ENCODE data around the gene ERBB2. TPM values are rescaled to one million over a fixed set of nuclear protein-coding genes. Genes with fewer than 3 reads are reported as not detected.
A peak's percentile ranks its signal among the peaks of the same experiment; 100 is the strongest.
"Not testable (repeated sequence)": the region's sequence is repeated elsewhere in the genome, so short reads cannot be mapped to it uniquely, and the experiment has no call there.

Gene ERBB2
- total RNA-seq, 6 experiments from 2014 or later = 8.9 to 40.4 (median 26.2) TPM

DNA sequence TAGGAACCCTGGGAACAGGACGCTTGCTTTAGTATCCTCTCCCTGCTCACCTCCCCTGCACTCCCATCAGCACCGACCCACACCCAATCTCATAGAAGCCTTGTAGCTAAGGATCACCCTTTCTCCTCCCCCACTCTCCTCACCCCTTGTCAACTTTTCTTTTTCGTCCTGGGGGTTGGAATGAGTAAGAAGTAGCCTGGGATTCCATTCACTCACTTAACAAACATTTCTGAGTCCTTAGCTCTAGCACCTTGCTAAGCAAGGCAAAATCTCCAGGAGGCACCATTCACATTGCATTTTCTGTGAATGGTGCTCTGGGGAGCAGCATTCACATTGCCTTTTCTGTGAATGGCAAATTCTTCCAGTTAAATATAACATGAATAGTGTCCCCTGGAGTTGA is 10.9 kb upstream of the ERBB2 start:
- TF ChIP-seq, protein P1, sequence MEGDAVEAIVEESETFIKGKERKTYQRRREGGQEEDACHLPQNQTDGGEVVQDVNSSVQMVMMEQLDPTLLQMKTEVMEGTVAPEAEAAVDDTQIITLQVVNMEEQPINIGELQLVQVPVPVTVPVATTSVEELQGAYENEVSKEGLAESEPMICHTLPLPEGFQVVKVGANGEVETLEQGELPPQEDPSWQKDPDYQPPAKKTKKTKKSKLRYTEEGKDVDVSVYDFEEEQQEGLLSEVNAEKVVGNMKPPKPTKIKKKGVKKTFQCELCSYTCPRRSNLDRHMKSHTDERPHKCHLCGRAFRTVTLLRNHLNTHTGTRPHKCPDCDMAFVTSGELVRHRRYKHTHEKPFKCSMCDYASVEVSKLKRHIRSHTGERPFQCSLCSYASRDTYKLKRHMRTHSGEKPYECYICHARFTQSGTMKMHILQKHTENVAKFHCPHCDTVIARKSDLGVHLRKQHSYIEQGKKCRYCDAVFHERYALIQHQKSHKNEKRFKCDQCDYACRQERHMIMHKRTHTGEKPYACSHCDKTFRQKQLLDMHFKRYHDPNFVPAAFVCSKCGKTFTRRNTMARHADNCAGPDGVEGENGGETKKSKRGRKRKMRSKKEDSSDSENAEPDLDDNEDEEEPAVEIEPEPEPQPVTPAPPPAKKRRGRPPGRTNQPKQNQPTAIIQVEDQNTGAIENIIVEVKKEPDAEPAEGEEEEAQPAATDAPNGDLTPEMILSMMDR (IDR thresholded peaks at IDR 0.05) = no peak
- no peak for TF ChIP-seq POLR2A (IDR thresholded peaks at IDR 0.05)
- intact Hi-C loops (cut with DNase I) = no loop called here
- no peaks in the 10 kb centered on the region for H3K9me3 ChIP-seq
- H3K36me3 ChIP-seq = no peaks in the 10 kb centered on the region
- no peaks in the 10 kb centered on the region for H3K27me3 ChIP-seq
- H3K4me3 ChIP-seq = peak overlapping the region in 1 of 3 donors; percentile 72
- no peak overlapping the region for H3K27ac ChIP-seq
- DNase-seq (peak in 1 of 3 donors; percentile 36), ATAC-seq (no peak)
- 39% methylated on average over 3 of the region's 3 CpGs for WGBS (ENCODE audit: insufficient coverage, low coverage, low lambda C conversion rate, missing lambda C conversion rate)
- H3K4me1 ChIP-seq = peaks cover 0 to 16% (median 0%) of the 10 kb centered on the region in 4 donors

DNA sequence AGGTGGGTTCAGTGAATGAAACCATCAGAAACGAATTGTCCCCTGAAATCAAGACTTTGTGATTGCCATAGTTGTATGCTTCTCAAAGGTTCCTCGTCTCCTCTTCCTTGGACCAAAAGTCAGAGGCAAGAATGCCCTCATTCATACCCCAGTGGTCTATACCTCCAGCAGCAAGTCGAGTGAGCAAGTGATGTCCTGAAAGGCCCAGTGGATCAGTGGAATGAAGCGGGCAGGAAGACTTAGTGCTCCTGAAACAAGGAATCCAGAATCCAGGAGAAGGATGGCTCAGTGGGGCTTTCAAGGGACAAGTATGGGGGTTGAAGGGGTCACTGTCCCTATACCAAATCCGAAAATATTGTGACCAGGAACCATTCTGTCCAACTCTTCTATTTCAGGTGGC is 5.3 kb upstream of the ERBB2 start:
- WGBS (ENCODE audit: insufficient coverage, low coverage, low lambda C conversion rate, missing lambda C conversion rate) = 82% methylated on average over 5 of the region's 5 CpGs
- no peak for TF ChIP-seq POLR2A (IDR thresholded peaks at IDR 0.05)
- Histone ChIP-seq H3K27ac (peak overlapping the region in 2 of 3 donors; percentile 66 to 80), H3K4me1 (peaks cover 0 to 19% (median 9%) of the 10 kb centered on the region in 4 donors), H3K36me3 (no peaks in the 10 kb centered on the region), H3K4me3 (no peak overlapping the region), H3K27me3 (no peaks in the 10 kb centered on the region), H3K9me3 (no peaks in the 10 kb centered on the region)
- intact Hi-C loops (cut with DNase I) = no loop called here
- no peak for DNase-seq
- ATAC-seq = no peak

DNA sequence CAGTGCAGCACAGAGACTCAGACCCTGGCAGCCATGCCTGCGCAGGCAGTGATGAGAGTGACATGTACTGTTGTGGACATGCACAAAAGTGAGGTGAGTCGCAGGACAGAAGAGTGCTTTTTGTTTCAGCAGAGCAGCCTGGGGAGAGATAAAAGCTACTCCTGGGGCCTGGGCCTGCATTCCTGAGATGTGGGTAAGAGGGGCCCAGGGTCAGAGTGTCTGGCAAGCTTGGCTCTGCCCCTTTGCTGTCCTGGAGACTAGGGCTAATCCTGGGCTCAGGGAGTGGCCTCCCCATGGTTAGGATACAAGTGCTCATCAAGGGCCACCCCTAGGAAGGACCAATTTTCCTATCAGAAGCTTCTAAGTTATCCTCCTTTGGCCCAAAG is 4.8 kb upstream of the ERBB2 start:
- Histone ChIP-seq H3K27me3 (no peaks in the 10 kb centered on the region), H3K9me3 (no peaks in the 10 kb centered on the region), H3K27ac (peak overlapping the region in 2 of 3 donors; percentile 66 to 80), H3K36me3 (no peaks in the 10 kb centered on the region), H3K4me3 (no peak overlapping the region), H3K4me1 (peaks cover 0 to 21% (median 9%) of the 10 kb centered on the region in 4 donors)
- 93% methylated on average over 2 of the region's 2 CpGs for WGBS (ENCODE audit: insufficient coverage, low coverage, low lambda C conversion rate, missing lambda C conversion rate)
- ATAC-seq (peak in 2 of 4 donors; percentile 2 to 11), DNase-seq (no peak)
- intact Hi-C loops (cut with DNase I) = no loop called here
- TF ChIP-seq, protein P1 (IDR thresholded peaks at IDR 0.05) = no peak
- TF ChIP-seq POLR2A (IDR thresholded peaks at IDR 0.05) = no peak

DNA sequence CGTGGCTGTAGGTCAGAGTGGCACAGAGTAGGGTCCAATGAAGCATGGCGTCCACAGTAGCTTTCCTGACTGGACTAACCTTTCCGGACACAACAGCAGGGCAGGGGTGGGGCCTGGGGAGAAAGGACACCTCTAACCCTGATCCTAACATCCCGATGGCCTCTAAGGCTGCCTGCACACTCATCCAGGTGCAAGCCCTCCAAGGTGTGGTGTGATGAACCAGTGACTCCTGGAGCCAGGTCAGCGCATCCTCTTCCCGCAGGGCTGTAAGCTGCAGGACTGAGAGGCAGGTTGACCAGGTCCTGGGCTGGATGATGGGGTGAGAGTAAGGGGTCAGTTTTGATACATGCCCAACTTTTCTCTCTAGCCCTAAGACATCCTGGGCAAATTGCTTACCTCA is 3.1 kb upstream of the ERBB2 start:
- Histone ChIP-seq H3K27me3 (no peaks in the 10 kb centered on the region), H3K27ac (no peak overlapping the region), H3K9me3 (no peaks in the 10 kb centered on the region), H3K4me3 (no peak overlapping the region), H3K4me1 (peaks cover 0 to 30% (median 13%) of the 10 kb centered on the region in 4 donors), H3K36me3 (no peaks in the 10 kb centered on the region)
- WGBS (ENCODE audit: insufficient coverage, low coverage, low lambda C conversion rate, missing lambda C conversion rate) = no CpG with 5 or more reads among the region's 6 CpGs
- TF ChIP-seq, protein P1 (IDR thresholded peaks at IDR 0.05) = no peak
- no peak for TF ChIP-seq POLR2A (IDR thresholded peaks at IDR 0.05)
- DNase-seq (no peak), ATAC-seq (no peak)
- intact Hi-C loops (cut with DNase I) = no loop called here

DNA sequence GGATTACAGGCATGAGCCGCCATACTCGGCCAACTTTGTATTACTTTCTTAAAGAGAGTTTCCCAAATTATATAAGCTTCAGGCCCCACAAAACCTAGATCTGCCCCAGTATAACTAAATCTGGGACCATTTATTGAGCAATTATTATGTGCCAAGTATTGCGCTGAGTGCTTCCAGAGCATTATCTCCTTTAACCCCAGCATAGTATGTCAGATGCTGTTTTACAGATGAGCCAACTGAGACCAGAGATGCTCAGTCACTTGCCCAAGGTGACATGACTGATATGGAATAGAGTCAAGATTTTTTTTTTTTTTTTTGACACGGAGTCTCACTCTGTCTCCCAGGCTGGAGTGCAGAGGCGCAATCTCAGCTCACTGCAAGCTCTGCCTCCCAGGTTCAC is 1.9 kb upstream of the ERBB2 start:
- TF ChIP-seq, protein P1 (IDR thresholded peaks at IDR 0.05) = no peak
- ATAC-seq = no peak
- intact Hi-C loops (cut with DNase I) = no loop called here
- Histone ChIP-seq H3K4me3 (no peak overlapping the region), H3K27ac (no peak overlapping the region), H3K27me3 (no peaks in the 10 kb centered on the region), H3K4me1 (peaks cover 0 to 42% (median 20%) of the 10 kb centered on the region in 4 donors), H3K36me3 (no peaks in the 10 kb centered on the region), H3K9me3 (no peaks in the 10 kb centered on the region)
- WGBS (ENCODE audit: insufficient coverage, low coverage, low lambda C conversion rate, missing lambda C conversion rate) = 90% methylated on average over 3 of the region's 5 CpGs
- DNase-seq = no peak

DNA sequence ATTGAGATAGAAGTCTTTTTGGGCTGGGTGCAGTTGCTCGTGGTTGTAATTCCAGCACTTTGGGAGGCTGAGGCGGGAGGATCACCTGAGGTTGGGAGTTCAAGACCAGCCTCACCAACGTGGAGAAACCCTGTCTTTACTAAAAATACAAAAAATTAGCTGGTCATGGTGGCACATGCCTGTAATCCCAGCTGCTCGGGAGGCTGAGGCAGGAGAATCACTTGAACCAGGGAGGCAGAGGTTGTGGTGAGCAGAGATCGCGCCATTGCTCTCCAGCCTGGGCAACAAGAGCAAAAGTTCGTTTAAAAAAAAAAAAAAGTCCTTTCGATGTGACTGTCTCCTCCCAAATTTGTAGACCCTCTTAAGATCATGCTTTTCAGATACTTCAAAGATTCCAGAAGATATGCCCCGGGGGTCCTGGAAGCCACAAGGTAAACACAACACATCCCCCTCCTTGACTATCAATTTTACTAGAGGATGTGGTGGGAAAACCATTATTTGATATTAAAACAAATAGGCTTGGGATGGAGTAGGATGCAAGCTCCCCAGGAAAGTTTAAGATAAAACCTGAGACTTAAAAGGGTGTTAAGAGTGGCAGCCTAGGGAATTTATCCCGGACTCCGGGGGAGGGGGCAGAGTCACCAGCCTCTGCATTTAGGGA is 577 bp upstream of the ERBB2 start:
- H3K9me3 ChIP-seq; ATAC-seq; H3K27me3 ChIP-seq; intact Hi-C loops (cut with DNase I); H3K36me3 ChIP-seq; DNase-seq: not testable (repeated sequence)
- Histone ChIP-seq H3K27ac (peak overlapping the region in 2 of 3 donors; percentile 35 to 95), H3K4me3 (peak overlapping the region; percentile 54 to 78 (median 62)), H3K4me1 (peaks cover 0 to 53% (median 27%) of the 10 kb centered on the region in 4 donors)
- 34% methylated on average over 7 of the region's 11 CpGs for WGBS (ENCODE audit: insufficient coverage, low coverage, low lambda C conversion rate, missing lambda C conversion rate)

Measured in right lobe of liver (tissue), 6 donors.